ENCODE results near the gene ISY1.
"Not testable (repeated sequence)": the region's sequence is repeated elsewhere in the genome, so short reads cannot be mapped to it uniquely, and the experiment has no call there.

Gene ISY1

DNA sequence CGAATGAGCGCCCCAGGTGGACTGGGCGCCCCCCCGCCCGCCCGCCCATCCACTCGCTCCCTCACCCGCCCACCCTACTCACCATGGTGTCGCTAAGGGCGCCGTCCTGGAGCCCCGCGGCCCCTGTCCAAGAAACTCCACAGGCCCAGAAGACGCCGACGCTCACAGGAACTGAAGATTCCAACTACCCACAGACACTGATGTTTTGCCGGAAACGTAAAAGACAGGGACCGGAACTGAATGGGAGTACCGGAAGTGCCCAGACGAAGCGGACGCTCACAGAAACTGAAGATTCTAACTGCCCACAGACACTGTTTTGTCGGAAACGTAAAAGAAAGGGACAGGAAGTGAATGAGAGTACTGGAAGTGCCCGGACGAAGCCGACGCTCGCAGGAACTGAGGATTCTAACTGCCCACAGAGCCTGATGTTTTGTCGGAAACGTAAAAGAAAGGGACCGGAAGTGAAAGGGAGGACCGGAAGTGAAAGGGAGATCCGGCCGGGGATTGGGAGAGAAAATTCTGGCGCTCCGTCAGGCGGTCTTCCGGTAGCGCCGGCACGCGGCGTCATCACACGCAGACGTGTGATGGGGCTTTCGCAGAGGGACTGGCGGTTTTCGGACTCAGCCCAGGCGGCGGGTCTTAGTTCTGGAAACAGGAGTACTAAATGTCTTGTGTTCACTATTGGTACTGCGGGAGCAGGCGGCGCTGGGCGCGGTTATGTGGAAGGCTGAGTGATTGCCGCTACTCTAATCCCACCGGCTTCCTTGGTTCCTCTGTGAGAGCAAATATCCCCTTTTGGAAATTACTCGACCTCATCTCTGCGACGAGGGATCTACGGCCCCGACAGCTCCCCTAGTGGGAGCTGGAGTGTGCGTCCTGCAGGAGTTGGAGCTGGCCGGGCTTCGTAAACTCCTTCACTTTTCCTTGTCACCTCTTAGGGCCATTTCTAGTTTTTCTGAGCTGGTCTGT is at the start of gene ISY1:
Gene ISY1, minus strand, starts transcription at position 173 of the 969 bp plus-strand sequence. Its CDS starts 88 bp downstream, at position 85.
- DNase-seq (ENCODE audit: low spot score), result peak; percentile 96

DNA sequence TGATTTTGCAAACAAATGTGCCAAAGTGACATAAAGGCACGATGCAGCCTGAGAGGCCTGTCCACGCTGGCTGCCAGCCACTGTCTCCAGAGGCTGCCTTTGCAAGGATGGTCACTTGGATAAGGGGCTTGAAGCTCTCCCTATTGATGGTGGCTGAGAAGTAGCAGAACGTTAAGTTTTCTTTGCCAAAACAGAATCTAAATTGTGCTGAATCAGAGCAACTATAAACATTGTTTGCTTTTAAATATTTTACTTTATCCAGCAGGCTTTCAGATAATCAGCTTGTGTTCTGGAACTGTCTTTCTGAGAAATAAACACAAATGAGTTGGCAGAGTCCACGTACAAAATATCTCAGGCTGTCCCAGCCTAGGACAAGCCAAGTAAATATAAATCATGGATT is 46.6 kb upstream of the ISY1 start:
- no peak for DNase-seq (ENCODE audit: low spot score)

DNA sequence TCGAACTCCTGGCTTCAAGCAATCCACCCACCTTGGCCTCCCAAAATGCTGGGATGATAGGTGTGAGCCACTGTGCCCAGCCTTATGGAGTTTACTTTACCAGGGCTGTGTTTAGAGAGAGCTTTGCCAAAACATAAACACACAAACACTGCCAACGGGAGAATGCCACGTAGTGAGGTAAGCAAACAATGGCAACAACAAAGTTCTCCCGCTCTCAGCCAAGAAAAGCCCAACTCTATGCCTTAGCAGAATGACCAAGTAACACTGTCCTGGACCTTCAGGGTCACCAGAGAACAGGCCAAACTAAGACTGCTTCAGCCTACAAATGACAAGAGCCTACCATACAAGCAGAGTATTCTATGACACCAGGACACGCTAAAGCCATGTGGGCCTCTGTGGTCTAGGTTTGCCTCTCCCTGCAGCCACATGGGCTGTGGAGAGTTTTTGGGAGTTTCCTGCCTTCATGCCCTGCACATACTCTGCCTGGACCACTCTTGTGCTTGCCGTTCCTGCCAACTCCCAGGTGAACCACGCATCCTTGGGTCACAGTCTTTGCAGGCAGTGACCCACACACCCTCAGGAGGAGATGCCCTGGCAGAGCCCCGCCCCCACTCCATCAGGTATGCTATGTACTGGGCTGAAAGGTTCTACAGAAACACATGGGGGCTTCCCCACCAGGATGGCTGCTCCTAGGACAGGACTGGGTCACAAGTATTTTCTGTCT is 44.4 kb upstream of the ISY1 start:
- DNase-seq (ENCODE audit: low spot score), result no peak

DNA sequence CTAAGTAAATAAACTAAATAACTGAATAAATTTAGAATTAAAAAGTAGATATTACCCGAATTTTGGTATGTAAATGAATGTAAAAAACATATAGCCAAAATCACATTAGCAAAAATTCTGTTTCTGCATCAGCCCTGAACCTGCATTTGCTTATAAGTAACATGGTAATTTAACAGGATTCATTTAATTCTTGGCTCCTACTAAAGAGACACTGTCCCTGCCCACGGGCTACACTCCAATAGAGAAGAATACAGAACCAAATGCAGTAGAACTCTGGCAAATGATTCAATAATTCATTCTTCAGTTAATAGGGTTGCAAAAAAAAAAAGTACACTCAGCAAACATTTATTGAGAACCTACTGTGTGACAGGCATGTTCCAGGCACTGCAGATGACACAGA is 43.6 kb upstream of the ISY1 start:
- no peak for DNase-seq (ENCODE audit: low spot score)

DNA sequence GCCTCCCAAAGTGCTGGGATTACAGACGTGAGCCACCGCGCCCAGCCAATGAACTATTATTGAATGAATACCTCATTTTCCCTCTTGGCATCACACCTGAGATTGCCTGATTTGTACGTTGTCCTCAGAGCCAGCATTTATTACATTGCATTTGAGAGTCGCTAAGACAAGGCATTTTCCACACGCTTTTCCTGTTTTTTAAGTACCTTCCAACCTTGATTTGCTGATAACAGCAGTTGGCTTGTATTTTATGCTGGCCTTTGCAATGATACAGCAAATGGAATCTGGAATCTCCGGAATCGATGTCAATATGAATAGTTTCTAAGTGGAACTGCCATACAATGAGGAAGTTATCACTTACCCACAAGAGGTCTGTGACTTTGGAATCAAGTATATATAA is 38.5 kb upstream of the ISY1 start:
- DNase-seq (ENCODE audit: low spot score), result no peak

DNA sequence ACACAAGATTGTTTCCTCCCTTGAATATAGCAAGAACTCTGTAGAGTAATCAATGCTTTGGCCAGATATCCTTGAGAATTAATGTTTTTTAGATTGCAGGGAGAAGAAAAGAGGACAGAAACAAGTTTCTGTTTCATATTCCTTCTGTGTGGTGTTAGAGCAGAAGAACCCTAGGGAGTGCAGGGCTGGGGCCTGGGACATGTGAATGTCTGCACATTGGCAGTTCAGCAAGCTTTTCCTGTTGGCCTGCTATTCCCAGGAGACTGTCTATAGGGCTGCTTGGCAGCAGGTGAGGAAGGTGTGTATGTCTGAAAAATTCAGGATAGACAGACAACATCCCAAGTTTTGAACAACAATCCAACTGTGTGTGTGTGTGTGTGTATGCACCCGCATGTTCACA is 36.5 kb upstream of the ISY1 start:
- no peak for DNase-seq (ENCODE audit: low spot score)

DNA sequence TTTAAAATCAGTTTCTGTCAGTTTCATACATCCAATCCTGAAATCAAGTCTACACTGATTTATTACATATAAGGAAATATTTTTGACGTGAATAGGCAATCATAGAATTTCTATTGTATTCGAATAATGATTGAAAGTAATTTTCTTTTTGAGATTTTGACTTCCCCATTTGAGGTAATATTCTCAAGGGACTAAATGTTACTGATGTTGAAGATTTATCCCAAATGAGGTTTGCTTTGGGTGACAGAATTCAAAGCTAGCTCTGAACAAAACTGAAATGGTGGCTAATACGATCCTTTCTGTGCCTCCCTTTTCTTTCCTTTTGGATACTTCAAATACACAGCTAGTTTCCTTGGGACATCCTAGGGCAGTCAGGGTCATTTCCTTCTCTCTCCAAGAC is 35.7 kb upstream of the ISY1 start:
- no peak for DNase-seq (ENCODE audit: low spot score)

DNA sequence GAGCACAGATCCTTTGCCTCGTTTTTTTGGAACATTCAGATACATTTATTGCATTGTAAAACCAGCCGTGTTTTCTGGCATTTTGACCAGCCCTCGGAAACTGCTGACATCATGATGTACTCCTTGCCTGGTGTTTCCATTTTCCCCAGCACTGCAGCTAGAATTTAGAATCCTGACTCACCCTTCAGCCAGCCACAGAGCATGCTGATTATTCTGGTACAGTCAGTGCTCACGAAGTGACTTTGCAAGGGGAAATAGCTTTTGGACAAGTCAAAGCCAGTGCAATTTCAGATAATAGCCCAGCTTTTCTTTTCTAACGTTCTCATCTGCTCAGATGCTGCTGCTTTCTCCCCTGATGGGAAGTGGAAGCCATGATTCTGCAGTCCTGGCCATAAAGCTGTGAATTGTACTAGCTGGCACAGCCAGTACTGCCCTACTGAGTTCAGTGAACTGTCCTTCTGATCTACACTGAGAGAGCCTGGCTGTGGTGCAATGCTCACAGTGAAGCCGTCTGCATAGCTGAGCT is 34.9 kb upstream of the ISY1 start:
- DNase-seq (ENCODE audit: low spot score), result no peak

DNA sequence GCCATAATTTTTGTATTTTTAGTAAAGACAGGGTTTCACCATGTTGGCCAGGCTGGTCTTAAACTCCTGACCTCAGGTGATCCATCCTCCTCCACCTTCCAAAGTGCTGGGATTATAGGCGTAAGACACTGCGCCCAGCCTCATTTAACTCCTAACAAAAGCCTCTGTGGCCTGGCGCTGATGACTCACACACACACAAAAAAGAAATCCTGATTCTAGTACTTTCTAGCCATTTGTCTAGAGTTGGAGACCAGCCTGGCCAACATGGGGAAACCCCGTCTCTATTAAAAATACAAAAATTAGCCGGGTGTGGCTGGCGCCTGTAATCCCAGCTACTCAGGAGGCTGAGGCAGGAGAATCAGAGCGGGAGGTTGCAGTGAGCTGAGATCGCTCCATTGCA is 28.9 kb upstream of the ISY1 start:
- DNase-seq (ENCODE audit: low spot score), result not testable (repeated sequence)

DNA sequence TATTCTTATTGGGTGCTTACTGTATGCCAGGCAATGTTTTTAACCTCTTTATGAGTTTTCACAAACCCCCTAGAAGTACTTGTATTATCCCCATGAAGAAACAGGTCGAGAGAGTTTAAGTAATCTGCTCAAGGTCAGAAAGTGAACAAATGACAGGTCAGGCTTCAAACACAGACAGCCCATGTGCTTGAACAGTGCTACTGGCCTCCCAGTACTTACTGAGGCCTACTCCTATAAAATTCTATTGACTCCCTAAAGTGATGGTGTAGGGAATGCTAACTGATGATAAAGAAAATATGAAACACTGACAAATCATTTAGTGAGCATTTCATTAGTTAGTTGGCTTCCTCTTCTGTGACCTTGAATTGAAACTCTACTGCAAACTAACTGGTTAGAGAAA is 27.0 kb upstream of the ISY1 start:
- DNase-seq (ENCODE audit: low spot score), result no peak

DNA sequence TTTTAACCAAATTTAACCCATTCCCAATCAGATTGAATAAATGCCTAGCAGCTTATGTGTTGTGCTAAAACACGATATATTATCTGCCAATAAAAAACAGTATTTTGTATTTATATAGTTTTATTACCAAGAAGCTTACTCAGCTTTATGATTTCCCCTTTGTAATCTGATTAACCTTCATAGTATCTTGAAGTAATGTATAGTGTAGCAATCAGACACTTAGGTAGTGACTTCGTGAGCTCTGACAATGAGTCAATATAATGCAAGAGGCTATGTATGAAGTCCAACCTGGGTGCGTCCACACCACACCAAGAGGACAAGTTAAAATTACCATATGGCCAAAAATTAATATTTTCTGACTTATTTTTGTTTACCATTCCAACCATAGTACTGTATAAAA is 24.9 kb upstream of the ISY1 start:
- no peak for DNase-seq (ENCODE audit: low spot score)

DNA sequence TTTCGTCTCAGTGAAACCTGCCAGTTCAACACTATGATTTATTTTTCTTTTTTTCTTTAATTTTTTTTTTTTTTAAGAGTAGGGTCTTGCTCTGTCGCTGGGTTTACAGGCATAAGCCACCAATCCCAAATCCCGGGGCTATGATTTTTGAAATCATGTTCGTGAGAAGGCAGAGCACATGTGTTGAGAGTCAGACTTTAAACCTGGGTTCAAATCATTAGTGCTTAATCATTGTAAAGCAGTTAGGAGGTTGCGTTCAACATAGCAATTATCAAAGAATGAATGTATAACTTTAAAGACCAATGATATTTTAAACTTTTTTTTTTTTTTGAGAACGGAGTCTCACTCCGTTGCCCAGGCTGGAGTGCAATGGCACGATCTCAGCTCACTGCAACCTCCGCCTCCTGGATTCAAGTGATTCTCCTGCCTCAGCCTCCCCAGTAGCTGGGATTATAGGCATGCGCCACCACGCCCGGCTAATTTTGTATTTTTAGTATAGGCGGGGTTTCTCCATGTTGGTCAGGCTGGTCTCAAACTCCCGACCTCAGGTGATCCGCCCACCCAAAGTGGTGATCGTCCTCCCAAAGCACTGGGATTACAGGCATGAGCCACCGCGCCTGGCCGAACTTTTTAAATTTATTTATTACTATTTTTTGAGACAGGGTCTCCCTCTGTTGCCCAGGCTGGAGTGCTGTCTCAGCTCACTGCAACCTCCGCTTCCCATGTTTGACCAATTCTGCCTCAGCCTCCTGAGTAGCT is 24.1 kb upstream of the ISY1 start:
- DNase-seq (ENCODE audit: low spot score), result not testable (repeated sequence)

DNA sequence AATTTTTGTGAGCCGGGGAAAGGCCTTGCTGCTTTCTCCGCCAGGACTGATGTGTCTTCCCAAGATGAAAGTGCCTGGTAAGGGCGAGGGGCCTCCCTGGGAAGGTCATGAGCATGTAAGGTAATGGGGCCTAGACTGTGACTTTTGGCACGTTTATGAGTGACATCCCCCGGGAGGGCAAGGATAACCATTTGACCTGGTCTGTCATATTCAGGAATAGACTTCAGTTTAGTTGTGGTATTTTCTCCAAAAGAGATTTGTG is 23.5 kb upstream of the ISY1 start:
- DNase-seq (ENCODE audit: low spot score), result peak; percentile 29

DNA sequence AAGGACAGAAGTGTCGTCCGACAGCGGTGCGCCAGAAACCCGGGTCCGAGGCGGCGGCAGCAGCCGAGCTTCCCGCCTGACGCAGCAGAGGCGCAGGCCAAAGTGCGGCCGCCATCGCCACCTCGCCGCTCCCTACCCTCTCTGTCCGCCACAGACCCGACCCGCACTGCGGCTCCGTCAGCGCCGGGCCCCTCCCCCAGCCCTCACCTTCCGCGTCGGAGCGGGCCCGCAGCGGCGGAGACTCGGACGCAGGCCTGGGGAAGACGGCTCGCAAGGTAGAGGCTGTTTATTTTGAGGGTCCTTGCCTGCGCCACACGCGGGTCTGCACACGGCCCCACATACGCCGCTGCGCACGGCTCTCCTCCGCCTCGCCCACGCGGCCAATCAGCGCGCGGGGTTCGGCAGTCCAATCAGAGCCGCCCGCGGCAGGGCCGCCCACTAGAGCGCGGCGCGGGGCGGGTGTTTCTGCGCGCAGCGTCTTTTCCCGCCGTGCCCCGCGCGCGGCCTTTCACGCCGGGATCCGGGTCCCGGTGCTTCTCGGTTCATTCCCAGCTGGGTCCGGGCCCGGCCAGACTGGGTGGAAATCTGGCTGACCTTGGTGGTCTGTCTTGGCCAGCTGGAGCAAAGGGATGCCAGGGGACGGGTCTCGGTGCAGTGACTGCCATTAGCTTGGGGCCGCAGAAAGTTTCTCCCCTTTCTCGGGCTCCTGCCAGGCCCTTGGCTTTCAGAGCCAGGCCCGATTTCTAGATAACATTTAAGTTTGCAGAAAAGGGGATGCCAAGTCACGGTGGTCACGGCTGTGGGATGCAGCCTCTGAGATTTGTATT is 22.9 kb upstream of the ISY1 start, which contains the start of gene CNBP:
Gene CNBP, minus strand, starts transcription at position 328 of the 827 bp plus-strand sequence. CDS start 12,139 bp downstream, outside the sequence.
- peak; percentile 95 for DNase-seq (ENCODE audit: low spot score)

DNA sequence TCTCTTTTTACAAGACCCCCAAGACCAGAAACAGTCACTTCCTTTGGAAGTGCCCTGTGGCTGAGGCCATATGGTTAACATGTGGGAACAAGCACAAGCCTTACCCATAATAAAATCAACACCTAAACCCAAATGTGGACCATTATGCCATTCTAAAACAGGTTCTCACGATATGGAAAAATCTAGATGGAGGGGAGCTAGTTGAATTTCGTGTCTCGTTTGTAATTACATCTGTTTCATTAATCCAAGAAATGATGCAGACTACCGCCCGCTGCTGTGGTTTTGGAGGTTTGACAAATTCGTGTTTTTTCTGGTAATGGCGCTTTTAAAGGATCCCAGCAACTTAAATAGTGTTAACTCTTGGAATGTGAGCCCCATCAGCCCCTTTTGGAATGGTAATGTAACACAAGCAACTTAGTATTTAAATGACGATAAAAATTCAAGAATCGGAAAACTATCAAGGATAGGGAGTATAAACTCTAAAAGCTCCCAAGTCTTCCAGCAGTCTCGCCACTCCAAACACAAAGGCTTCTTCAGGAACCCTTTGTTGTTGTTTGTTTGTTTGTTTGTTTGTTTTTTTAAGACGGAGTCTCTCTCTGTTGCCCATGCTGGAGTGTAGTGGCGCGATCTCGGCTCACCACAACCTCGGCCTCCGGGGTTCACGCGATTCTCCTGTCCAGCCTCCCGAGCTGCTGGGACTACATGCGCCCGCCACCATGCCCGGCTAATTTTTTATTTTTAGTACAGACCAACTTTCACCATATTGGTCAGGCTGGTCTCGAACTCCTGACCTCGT is 21.7 kb upstream of the ISY1 start:
- no peak for DNase-seq (ENCODE audit: low spot score)

DNA sequence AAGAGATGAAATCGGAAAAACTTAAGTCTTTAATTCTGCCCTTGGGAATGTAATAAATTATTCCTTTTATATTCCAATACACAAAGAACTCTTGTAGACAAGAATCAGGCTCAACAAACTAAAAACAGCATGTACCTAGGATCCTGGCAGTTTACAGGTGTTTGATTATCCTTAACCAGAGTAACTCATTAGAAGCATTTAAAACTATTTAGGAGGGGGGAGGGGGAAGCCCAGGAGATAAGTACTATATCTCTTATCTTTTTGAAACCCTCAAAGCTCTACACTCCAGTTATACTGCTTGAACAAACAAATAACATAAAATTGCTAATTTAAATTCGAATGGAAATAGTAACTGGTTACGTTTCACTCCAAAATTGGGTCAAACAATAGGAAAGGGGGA is 21.0 kb upstream of the ISY1 start:
- peak; percentile 4 for DNase-seq (ENCODE audit: low spot score)

DNA sequence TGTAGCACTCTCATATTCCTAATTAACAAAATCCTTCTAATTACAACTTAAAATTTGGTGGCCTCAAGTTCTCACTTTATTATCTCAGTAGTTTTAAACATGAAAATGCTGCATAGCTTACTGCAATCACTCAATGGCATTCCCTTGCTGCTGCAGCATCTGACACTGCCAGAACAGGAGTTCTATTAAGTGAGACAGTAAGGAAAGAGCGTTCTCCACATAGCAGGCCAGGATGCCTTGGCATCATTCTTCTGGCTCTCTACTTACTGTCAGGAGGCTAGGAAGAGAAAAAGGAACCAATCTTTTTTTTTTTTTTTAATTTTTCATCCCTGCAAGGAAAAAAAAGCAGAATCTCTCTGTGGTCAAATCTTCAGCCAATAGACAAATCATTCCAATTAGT is 19.6 kb upstream of the ISY1 start:
- no peak for DNase-seq (ENCODE audit: low spot score)

DNA sequence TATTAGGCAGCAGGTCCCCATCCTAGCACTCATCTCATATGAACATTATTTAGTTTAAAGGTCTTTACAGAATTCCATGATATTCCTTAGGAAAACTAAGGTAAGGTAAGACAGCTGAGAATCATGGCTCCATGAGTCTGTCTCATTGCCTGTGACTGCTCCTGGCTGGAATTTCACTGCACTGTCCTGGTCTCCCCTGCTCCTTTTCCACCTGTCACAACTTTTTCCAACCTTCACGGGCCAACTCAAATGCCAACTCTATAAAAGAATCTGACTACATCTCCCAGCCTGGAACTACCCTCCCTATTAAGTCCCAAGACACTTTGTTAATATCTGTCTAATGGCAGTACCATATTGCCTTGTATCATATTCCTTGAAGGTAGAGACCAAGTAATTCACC is 15.2 kb upstream of the ISY1 start:
- no peak for DNase-seq (ENCODE audit: low spot score)

DNA sequence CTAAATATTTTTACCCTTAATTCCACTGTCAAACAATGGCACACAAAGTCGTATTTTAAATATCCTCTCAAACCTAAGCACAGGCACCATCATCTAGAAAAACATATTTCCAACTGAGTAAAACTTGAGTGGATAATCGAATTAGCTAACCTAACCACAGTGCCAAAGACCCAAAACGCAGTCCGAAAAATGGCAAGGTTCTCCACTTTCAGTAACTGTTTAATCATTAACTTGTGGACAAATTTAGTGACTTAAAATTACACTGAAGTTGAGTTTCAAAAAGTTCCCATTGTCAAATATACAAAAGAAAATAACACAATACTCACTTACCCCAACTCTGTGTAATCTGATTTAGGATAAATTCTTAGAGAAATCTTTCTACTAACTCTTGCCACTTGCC is 12.9 kb upstream of the ISY1 start:
- DNase-seq (ENCODE audit: low spot score), result no peak

DNA sequence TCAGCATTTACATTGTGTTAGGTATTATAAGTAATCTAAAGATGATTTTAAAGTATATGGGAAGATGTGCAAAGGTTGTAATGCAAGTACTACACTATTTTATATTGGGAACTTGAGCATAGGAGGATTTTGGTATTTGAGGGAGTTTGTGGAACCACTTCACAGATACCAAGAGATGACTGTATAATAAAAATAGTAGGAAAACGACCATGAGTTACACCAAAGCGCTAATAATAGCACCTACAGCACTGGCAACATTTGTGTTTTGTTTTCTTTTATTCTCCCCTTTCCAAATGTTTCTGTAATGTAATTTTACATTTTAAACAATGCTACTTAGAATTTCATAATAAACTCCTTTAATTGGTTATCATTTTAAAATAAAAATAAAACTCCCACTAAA is 12.3 kb upstream of the ISY1 start:
- DNase-seq (ENCODE audit: low spot score), result no peak

All from LoVo (cell line).